HepG2 (cell line): Measurements from ENCODE around the gene SLC35E4.

ENCODE experiments used
- DPF2 ChIP-seq: sonication (generic); formaldehyde crosslinking; IDR thresholded peaks from 2 replicates; pipeline ENCODE4 v1.4.0; 2020; ENCODE audit warnings: mild to moderate bottlenecking, low read depth, missing genetic modification reagents, borderline replicate concordance
- FOXC1 ChIP-seq: sonication (generic); formaldehyde crosslinking; IDR thresholded peaks from 2 replicates; pipeline ENCODE4 v1.8.0; 2022; ENCODE audit warnings: mild to moderate bottlenecking, missing genetic modification reagents, borderline replicate concordance
- FOXP1 ChIP-seq, 2 experiments: fragments of 450-650 bp in 1 of 2; IDR thresholded peaks; 2 replicates each; pipeline ENCODE4 v1.6.1; 2017 to 2018; ENCODE audit warnings: antibody characterized with exemption in 1 of 2
- HNRNPL ChIP-seq: fragments of 200-400 bp; formaldehyde crosslinking; IDR thresholded peaks from 2 replicates; pipeline ENCODE4 v1.6.1; 2017; ENCODE audit warnings: mild to moderate bottlenecking, low read depth, low read length
- MAFK ChIP-seq, 2 experiments: IDR thresholded peaks in 1 of 2; conservative IDR thresholded peaks in 1 of 2; 2 replicates each; pipeline ENCODE4 v1.6.1; 2011; ENCODE audit warnings: improper control_type of control experiment in 2 of 2, low read length in 2 of 2
- POLR2AphosphoS5 ChIP-seq: IDR thresholded peaks from 2 replicates; pipeline ENCODE4 v1.6.1; 2012; ENCODE audit warnings: low read depth, low read length
- TAF1 ChIP-seq: sonication (generic); formaldehyde crosslinking; IDR thresholded peaks from 2 replicates; pipeline ENCODE4 v1.4.0; 2020; ENCODE audit warnings: missing genetic modification reagents
- TEAD2 ChIP-seq: sonication (generic); formaldehyde crosslinking; IDR thresholded peaks from 2 replicates; pipeline ENCODE4 v1.9.0; 2021; ENCODE audit warnings: missing genetic modification reagents
- ZNF296 ChIP-seq: sonication (generic); formaldehyde crosslinking; conservative IDR thresholded peaks from 2 replicates; pipeline ENCODE4 v1.5.0; 2020; ENCODE audit warnings: mild to moderate bottlenecking, missing genetic modification reagents
- TF ChIP-seq, protein P1 (sequence below): sonication (generic); formaldehyde crosslinking; IDR thresholded peaks from 2 replicates; pipeline ENCODE4 v1.5.0; 2020; ENCODE audit warnings: mild to moderate bottlenecking, missing genetic modification reagents, moderate library complexity
- TF ChIP-seq, protein P2 (sequence below): sonication (generic); formaldehyde crosslinking; conservative IDR thresholded peaks from 2 replicates; pipeline ENCODE4 v1.4.0; 2020; ENCODE audit warnings: missing genetic modification reagents
- TF ChIP-seq, protein P3 (sequence below): sonication (generic); formaldehyde crosslinking; IDR thresholded peaks from 2 replicates; pipeline ENCODE4 v1.8.1; 2023; ENCODE audit warnings: mild to moderate bottlenecking, missing genetic modification reagents, borderline replicate concordance
- TF ChIP-seq, protein P4 (sequence below): IDR thresholded peaks from 2 replicates; pipeline ENCODE4 v1.6.1; 2012; ENCODE audit warnings: low read depth, low read length, improper control_type of control experiment
- TF ChIP-seq, protein P5 (sequence below): sonication (generic); formaldehyde crosslinking; IDR thresholded peaks from 2 replicates; pipeline ENCODE4 v1.4.0; 2020; ENCODE audit warnings: missing genetic modification reagents

DNA sequence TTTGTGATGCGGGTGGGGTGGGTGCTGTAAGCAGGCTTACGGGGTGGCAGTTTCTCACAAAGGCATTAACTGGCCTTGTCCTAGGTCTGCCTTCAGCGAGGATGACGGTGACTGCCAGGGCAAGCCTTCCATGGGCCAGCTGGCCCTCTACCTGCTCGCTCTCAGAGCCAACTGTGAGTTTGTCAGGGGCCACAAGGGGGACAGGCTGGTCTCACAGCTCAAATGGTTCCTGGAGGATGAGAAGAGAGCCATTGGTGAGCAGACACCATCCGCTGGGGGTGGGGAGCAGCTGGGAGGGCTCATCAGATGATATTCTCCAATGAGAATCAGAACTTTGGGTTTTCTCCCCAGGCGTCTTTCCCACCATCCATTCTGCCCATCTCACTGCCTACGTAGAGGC is 22.8 kb upstream of the SLC35E4 start:
- TF ChIP-seq, protein P1, sequence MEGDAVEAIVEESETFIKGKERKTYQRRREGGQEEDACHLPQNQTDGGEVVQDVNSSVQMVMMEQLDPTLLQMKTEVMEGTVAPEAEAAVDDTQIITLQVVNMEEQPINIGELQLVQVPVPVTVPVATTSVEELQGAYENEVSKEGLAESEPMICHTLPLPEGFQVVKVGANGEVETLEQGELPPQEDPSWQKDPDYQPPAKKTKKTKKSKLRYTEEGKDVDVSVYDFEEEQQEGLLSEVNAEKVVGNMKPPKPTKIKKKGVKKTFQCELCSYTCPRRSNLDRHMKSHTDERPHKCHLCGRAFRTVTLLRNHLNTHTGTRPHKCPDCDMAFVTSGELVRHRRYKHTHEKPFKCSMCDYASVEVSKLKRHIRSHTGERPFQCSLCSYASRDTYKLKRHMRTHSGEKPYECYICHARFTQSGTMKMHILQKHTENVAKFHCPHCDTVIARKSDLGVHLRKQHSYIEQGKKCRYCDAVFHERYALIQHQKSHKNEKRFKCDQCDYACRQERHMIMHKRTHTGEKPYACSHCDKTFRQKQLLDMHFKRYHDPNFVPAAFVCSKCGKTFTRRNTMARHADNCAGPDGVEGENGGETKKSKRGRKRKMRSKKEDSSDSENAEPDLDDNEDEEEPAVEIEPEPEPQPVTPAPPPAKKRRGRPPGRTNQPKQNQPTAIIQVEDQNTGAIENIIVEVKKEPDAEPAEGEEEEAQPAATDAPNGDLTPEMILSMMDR (CRISPR knock-in tag) = no peak
- TF ChIP-seq, protein P2, sequence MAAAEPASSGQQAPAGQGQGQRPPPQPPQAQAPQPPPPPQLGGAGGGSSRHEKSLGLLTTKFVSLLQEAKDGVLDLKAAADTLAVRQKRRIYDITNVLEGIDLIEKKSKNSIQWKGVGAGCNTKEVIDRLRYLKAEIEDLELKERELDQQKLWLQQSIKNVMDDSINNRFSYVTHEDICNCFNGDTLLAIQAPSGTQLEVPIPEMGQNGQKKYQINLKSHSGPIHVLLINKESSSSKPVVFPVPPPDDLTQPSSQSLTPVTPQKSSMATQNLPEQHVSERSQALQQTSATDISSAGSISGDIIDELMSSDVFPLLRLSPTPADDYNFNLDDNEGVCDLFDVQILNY (CRISPR knock-in tag) = no peak
- TF ChIP-seq DPF2 (CRISPR knock-in tag) (no peak), ZNF296 (CRISPR knock-in tag) (no peak), FOXC1 (no peak), FOXP1 (IDR thresholded peaks at IDR 0.05) (no peak), FOXP1 (CRISPR knock-in tag; IDR thresholded peaks at IDR 0.05) (no peak), TAF1 (CRISPR knock-in tag) (no peak), TEAD2 (CRISPR knock-in tag) (no peak), MAFK (conservative IDR thresholded peaks at IDR 0.05 in 1 of 2, IDR thresholded peaks at IDR 0.05 in 1 of 2; ENCODE audit: low read length in 2 of 2) (no peak), POLR2AphosphoS5 (no peak), HNRNPL (no peak)
- TF ChIP-seq, protein P3, sequence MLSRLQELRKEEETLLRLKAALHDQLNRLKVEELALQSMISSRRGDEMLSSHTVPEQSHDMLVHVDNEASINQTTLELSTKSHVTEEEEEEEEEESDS (CRISPR knock-in tag) = no peak
- TF ChIP-seq, protein P4, sequence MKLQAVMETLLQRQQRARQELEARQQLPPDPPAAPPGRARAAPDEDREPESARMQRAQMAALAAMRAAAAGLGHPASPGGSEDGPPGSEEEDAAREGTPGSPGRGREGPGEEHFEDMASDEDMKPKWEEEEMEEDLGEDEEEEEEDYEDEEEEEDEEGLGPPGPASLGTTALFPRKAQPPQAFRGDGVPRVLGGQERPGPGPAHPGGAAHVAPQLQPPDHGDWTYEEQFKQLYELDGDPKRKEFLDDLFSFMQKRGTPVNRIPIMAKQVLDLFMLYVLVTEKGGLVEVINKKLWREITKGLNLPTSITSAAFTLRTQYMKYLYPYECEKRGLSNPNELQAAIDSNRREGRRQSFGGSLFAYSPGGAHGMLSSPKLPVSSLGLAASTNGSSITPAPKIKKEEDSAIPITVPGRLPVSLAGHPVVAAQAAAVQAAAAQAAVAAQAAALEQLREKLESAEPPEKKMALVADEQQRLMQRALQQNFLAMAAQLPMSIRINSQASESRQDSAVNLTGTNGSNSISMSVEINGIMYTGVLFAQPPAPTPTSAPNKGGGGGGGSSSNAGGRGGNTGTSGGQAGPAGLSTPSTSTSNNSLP = no peak
- TF ChIP-seq, protein P5, sequence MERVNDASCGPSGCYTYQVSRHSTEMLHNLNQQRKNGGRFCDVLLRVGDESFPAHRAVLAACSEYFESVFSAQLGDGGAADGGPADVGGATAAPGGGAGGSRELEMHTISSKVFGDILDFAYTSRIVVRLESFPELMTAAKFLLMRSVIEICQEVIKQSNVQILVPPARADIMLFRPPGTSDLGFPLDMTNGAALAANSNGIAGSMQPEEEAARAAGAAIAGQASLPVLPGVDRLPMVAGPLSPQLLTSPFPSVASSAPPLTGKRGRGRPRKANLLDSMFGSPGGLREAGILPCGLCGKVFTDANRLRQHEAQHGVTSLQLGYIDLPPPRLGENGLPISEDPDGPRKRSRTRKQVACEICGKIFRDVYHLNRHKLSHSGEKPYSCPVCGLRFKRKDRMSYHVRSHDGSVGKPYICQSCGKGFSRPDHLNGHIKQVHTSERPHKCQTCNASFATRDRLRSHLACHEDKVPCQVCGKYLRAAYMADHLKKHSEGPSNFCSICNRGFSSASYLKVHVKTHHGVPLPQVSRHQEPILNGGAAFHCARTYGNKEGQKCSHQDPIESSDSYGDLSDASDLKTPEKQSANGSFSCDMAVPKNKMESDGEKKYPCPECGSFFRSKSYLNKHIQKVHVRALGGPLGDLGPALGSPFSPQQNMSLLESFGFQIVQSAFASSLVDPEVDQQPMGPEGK (CRISPR knock-in tag) = no peak
